Esophagus squamous epithelium (tissue), 4 donors: Measurements from ENCODE around the gene DOCK2.

Source experiments
- CTCF ChIP-seq, 6 experiments: fragments of 450-650 bp in 4 of 6; fragments of 200-600 bp in 2 of 6; sonication (generic) in 2 of 6; IDR thresholded peaks; one replicate each; pipeline ENCODE4 v1.5.1; 2016 to 2019; ENCODE audit warnings: antibody characterized with exemption in 6 of 6, mild to moderate bottlenecking in 4 of 6, moderate library complexity in 4 of 6
- POLR2A ChIP-seq, 4 donors: fragments of 450-650 bp; IDR thresholded peaks; one replicate each; pipeline ENCODE4 v1.6.1; 2017; ENCODE audit warnings: antibody characterized with exemption in 4 of 4, mild to moderate bottlenecking in 4 of 4, moderate library complexity in 3 of 4

- TF ChIP-seq CTCF (IDR thresholded peaks at IDR 0.05) (no peak), POLR2A (IDR thresholded peaks at IDR 0.05) (no peak)
Observed at GRCh38 chr5:170108266-170108785, 471.3 kb downstream of the DOCK2 start.
